ENCODE results near the gene PIP4K2C. TPM values are rescaled to one million over a fixed set of nuclear protein-coding genes. Genes with fewer than 3 reads are reported as not detected.

The PIP4K2C gene
- total and polyA plus RNA-seq, 4 donors = 13.7 to 42.2 (median 20.8) TPM

GRCh38 chr12:57593187-57593586, 2.2 kb downstream of the PIP4K2C start:
- TF ChIP-seq CTCF (IDR thresholded peaks at IDR 0.05; ENCODE audit: control extremely low read depth, extremely low read depth) = no peak
- H3K9me3 ChIP-seq (ENCODE audit: control insufficient read depth in 4 of 4, insufficient read depth in 3 of 4, low read length in 3 of 4) = no peaks in the 10 kb centered on the region
- WGBS, 2 donors = 88 to 95% methylated on average over 4 of the region's 4 CpGs
- DNase-seq (no peak), ATAC-seq (ENCODE audit: insufficient read depth, low FRiP score) (no peak)
- peaks cover 0 to 12% (median 5%) of the 10 kb centered on the region in 4 donors for H3K36me3 ChIP-seq (ENCODE audit: control insufficient read depth in 4 of 4, insufficient read depth in 4 of 4, low read length in 4 of 4)
- no peak overlapping the region for H3K27ac ChIP-seq (ENCODE audit: low read depth in 1 of 2, low read length in 1 of 2)
- no peak overlapping the region for H3K9ac ChIP-seq (ENCODE audit: insufficient read depth in 1 of 2, low read length in 2 of 2)
- peaks cover 0 to 18% (median 5%) of the 10 kb centered on the region in 5 donors for H3K4me1 ChIP-seq (ENCODE audit: control insufficient read depth in 5 of 5, insufficient read depth in 5 of 5, low read length in 5 of 5)
- H3K27me3 ChIP-seq (ENCODE audit: control insufficient read depth in 3 of 3, insufficient read depth in 3 of 3, low read length in 2 of 3) = peaks cover 0 to 2% (median 0%) of the 10 kb centered on the region in 3 donors
- H3K4me3 ChIP-seq = no peak overlapping the region

- ATAC-seq (ENCODE audit: insufficient read depth, low FRiP score) (no peak), DNase-seq (no peak)
- Histone ChIP-seq H3K36me3 (ENCODE audit: control insufficient read depth in 4 of 4, insufficient read depth in 4 of 4, low read length in 4 of 4) (peaks cover 10 to 36% (median 17%) of the 10 kb centered on the region in 4 donors), H3K27ac (ENCODE audit: low read depth in 1 of 2, low read length in 1 of 2) (no peak overlapping the region), H3K27me3 (ENCODE audit: control insufficient read depth in 3 of 3, insufficient read depth in 3 of 3, low read length in 2 of 3) (no peaks in the 10 kb centered on the region), H3K4me1 (ENCODE audit: control insufficient read depth in 5 of 5, insufficient read depth in 5 of 5, low read length in 5 of 5) (peaks cover 5 to 18% (median 5%) of the 10 kb centered on the region in 5 donors), H3K9ac (ENCODE audit: insufficient read depth in 1 of 2, low read length in 2 of 2) (no peak overlapping the region), H3K4me3 (no peak overlapping the region), H3K9me3 (ENCODE audit: control insufficient read depth in 4 of 4, insufficient read depth in 3 of 4, low read length in 3 of 4) (no peaks in the 10 kb centered on the region)
- TF ChIP-seq CTCF (IDR thresholded peaks at IDR 0.05; ENCODE audit: control extremely low read depth, extremely low read depth) = no peak
- 71 to 77% methylated on average over 2 of the region's 2 CpGs for WGBS, 2 donors
Observed at GRCh38 chr12:57600395-57600794, 9.4 kb downstream of the PIP4K2C start.

GRCh38 chr12:57602544-57602943, 11.6 kb downstream of the PIP4K2C start:
- Histone ChIP-seq H3K9me3 (ENCODE audit: control insufficient read depth in 4 of 4, insufficient read depth in 3 of 4, low read length in 3 of 4) (no peaks in the 10 kb centered on the region), H3K4me3 (no peak overlapping the region), H3K27ac (ENCODE audit: low read depth in 1 of 2, low read length in 1 of 2) (no peak overlapping the region), H3K9ac (ENCODE audit: insufficient read depth in 1 of 2, low read length in 2 of 2) (no peak overlapping the region), H3K36me3 (ENCODE audit: control insufficient read depth in 4 of 4, insufficient read depth in 4 of 4, low read length in 4 of 4) (peaks cover 10 to 34% (median 16%) of the 10 kb centered on the region in 4 donors), H3K27me3 (ENCODE audit: control insufficient read depth in 3 of 3, insufficient read depth in 3 of 3, low read length in 2 of 3) (no peaks in the 10 kb centered on the region), H3K4me1 (ENCODE audit: control insufficient read depth in 5 of 5, insufficient read depth in 5 of 5, low read length in 5 of 5) (peaks cover 5 to 24% (median 7%) of the 10 kb centered on the region in 5 donors)
- TF ChIP-seq CTCF (IDR thresholded peaks at IDR 0.05; ENCODE audit: control extremely low read depth, extremely low read depth) = no peak
- ATAC-seq (ENCODE audit: insufficient read depth, low FRiP score) = no peak
- no peak for DNase-seq

- no peak overlapping the region for H3K4me3 ChIP-seq
- no peaks in the 10 kb centered on the region for H3K9me3 ChIP-seq (ENCODE audit: control insufficient read depth in 4 of 4, insufficient read depth in 3 of 4, low read length in 3 of 4)
- H3K9ac ChIP-seq (ENCODE audit: insufficient read depth in 1 of 2, low read length in 2 of 2) = peak overlapping the region in 1 of 2 donors; percentile 82
- ATAC-seq (ENCODE audit: insufficient read depth, low FRiP score) = no peak
- H3K36me3 ChIP-seq (ENCODE audit: control insufficient read depth in 4 of 4, insufficient read depth in 4 of 4, low read length in 4 of 4) = peaks cover 7 to 29% (median 15%) of the 10 kb centered on the region in 4 donors
- peaks cover 5 to 24% (median 7%) of the 10 kb centered on the region in 5 donors for H3K4me1 ChIP-seq (ENCODE audit: control insufficient read depth in 5 of 5, insufficient read depth in 5 of 5, low read length in 5 of 5)
- WGBS, 2 donors = 69 to 71% methylated on average over 2 of the region's 2 CpGs
- DNase-seq = no peak
- no peak for TF ChIP-seq CTCF (IDR thresholded peaks at IDR 0.05; ENCODE audit: control extremely low read depth, extremely low read depth)
- no peak overlapping the region for H3K27ac ChIP-seq (ENCODE audit: low read depth in 1 of 2, low read length in 1 of 2)
- no peaks in the 10 kb centered on the region for H3K27me3 ChIP-seq (ENCODE audit: control insufficient read depth in 3 of 3, insufficient read depth in 3 of 3, low read length in 2 of 3)
Observed at GRCh38 chr12:57603324-57603723, 12.3 kb downstream of the PIP4K2C start.

Data from lung (tissue), 12 donors.